Adrenal gland (tissue), 12 donors: ENCODE results near the gene CNTN4. TPM values are rescaled to one million over a fixed set of nuclear protein-coding genes. Genes with fewer than 3 reads are reported as not detected.

Source experiments
- DNase-seq, 7 donors: peaks; one replicate each; pipeline ENCODE4 v3.0.0-alpha.2; 2019 to 2020
- H3K27ac ChIP-seq, 5 donors: fragments of 200-600 bp; sonication (generic) in 4 of 5; 1 replicate in 3 of 5; 2 replicates in 2 of 5; pipeline versions ENCODE4 v1.5.1 to v1.8.0; 2016 to 2020; ENCODE audit warnings: mild to moderate bottlenecking in 1 of 5
- H3K27me3 ChIP-seq: fragments of 200-600 bp; 2 replicates; pipeline ENCODE4 v1.8.0; 2021
- H3K36me3 ChIP-seq, 2 donors: fragments of 200-600 bp; replicated peaks in 1 of 2; 1 replicate in 1 of 2; 2 replicates in 1 of 2; pipeline versions ENCODE4 v1.5.1 to v1.8.0; 2018 to 2022
- H3K4me1 ChIP-seq, 2 donors: fragments of 200-600 bp; replicated peaks in 1 of 2; 1 replicate in 1 of 2; 2 replicates in 1 of 2; pipeline versions ENCODE4 v1.5.1 to v1.8.0; 2018 to 2021
- H3K4me3 ChIP-seq, 4 donors: fragments of 200-600 bp; sonication (generic) in 3 of 4; one replicate each; pipeline ENCODE4 v1.5.1; 2016 to 2018
- H3K9me3 ChIP-seq, 3 donors: fragments of 200-600 bp; sonication (generic) in 1 of 3; replicated peaks in 1 of 3; 1 replicate in 2 of 3; 2 replicates in 1 of 3; pipeline versions ENCODE4 v1.5.1 to v1.8.0; 2016 to 2021
- POLR2A ChIP-seq, 2 donors: fragments of 450-650 bp; IDR thresholded peaks; one replicate each; pipeline ENCODE4 v1.6.1; 2017; ENCODE audit warnings: antibody characterized with exemption in 2 of 2, mild to moderate bottlenecking in 2 of 2, moderate library complexity in 1 of 2
- WGBS, 4 donors: extraction: QIAGEN DNeasy Blood & Tissue Kit in 2 of 4; methylation state at CpG; one replicate each; pipeline versions ENCODE4 v1.1.5 to v1.1.7; 2013 to 2017; 5-methylcytosine and 5-hydroxymethylcytosine counted together
- intact Hi-C, 2 donors: fragments of 100-400 bp; cut with DNase I; formaldehyde crosslinking; loops; one replicate each; pipeline versions ENCODE4 v1.14.1 to v1.15.0; 2022 to 2023
- polyA plus RNA-seq, 3 donors: library from polyadenylated mRNA; stranded (reverse); fragments of 200-250 nt in 2 of 3; fragments of 350-450 nt in 1 of 3; fragmentation: Illumina TruSeq in 1 of 3; extraction: RNeasy Lipid Tissue Mini Kit (QIAGEN cat#74804) in 1 of 3; gene quantifications; one replicate each; pipeline ENCODE4 v1.2.3, GENCODE V29; 2013 to 2014
- total RNA-seq, 9 donors: library from RNA; depleted of rRNA in 4 of 9; stranded (reverse); fragments of >200 nt in 4 of 9; fragments of 120-200 nt in 1 of 9; fragmentation: NEBNext Ultra II Directional in 1 of 9; extraction: Animal tissue kit (Norgen Biotek cat#: 25700) in 1 of 9; gene quantifications; one replicate each; pipeline versions ENCODE4 v1.1.0 to v1.2.4, GENCODE V29; 2013 to 2023
- TF ChIP-seq, protein P1 (sequence below), 6 experiments: fragments of 450-650 bp in 4 of 6; fragments of 200-600 bp in 2 of 6; sonication (generic) in 1 of 6; IDR thresholded peaks; 1 replicate in 5 of 6; 2 replicates in 1 of 6; pipeline versions ENCODE4 v1.5.1 to v1.8.0; 2016 to 2021; ENCODE audit warnings: antibody characterized with exemption in 6 of 6, mild to moderate bottlenecking in 2 of 6, moderate library complexity in 1 of 6
- donor health status: healthy with polysubstance abuse.
- donor health status: Bipolar disorder and iron deficiency.
- donor health status: DM: yes; HTN: yes; CAD: no.
- donor health status: DM: no; HTN: no; CAD: no.
- donor health status: DM: no; HTN: no; CAD: no.
- donor health status: DM: yes; HTN: yes; CAD: no.

Gene CNTN4
- total and polyA plus RNA-seq, 12 donors = 0.17 to 9.2 (median 1.6) TPM

- Histone ChIP-seq H3K27ac (no peak overlapping the region), H3K4me1 (no peaks in the 10 kb centered on the region), H3K9me3 (no peaks in the 10 kb centered on the region), H3K27me3 (no peaks in the 10 kb centered on the region), H3K36me3 (no peaks in the 10 kb centered on the region), H3K4me3 (no peak overlapping the region)
- intact Hi-C loops = no loop called here
- DNase-seq = no peak
- TF ChIP-seq, protein P1, sequence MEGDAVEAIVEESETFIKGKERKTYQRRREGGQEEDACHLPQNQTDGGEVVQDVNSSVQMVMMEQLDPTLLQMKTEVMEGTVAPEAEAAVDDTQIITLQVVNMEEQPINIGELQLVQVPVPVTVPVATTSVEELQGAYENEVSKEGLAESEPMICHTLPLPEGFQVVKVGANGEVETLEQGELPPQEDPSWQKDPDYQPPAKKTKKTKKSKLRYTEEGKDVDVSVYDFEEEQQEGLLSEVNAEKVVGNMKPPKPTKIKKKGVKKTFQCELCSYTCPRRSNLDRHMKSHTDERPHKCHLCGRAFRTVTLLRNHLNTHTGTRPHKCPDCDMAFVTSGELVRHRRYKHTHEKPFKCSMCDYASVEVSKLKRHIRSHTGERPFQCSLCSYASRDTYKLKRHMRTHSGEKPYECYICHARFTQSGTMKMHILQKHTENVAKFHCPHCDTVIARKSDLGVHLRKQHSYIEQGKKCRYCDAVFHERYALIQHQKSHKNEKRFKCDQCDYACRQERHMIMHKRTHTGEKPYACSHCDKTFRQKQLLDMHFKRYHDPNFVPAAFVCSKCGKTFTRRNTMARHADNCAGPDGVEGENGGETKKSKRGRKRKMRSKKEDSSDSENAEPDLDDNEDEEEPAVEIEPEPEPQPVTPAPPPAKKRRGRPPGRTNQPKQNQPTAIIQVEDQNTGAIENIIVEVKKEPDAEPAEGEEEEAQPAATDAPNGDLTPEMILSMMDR (IDR thresholded peaks at IDR 0.05) = no peak
- no peak for TF ChIP-seq POLR2A (IDR thresholded peaks at IDR 0.05)
- WGBS, 4 donors = 50 to 63% (median 56%) methylated on average over 2 of the region's 2 CpGs
These were observed 292.4 kb downstream of the CNTN4 start for GRCh38 chr3:2390926-2391532.

- Histone ChIP-seq H3K27me3 (no peaks in the 10 kb centered on the region), H3K36me3 (no peaks in the 10 kb centered on the region), H3K9me3 (no peaks in the 10 kb centered on the region), H3K4me3 (no peak overlapping the region), H3K27ac (no peak overlapping the region), H3K4me1 (no peaks in the 10 kb centered on the region)
- DNase-seq = no peak
- WGBS, 4 donors = 68 to 71% (median 71%) methylated on average over 4 of the region's 4 CpGs
- intact Hi-C loops = no loop called here
- no peak for TF ChIP-seq POLR2A (IDR thresholded peaks at IDR 0.05)
- TF ChIP-seq, protein P1 (IDR thresholded peaks at IDR 0.05) = no peak
These were observed 293.2 kb downstream of the CNTN4 start for GRCh38 chr3:2391896-2392295.

DNA sequence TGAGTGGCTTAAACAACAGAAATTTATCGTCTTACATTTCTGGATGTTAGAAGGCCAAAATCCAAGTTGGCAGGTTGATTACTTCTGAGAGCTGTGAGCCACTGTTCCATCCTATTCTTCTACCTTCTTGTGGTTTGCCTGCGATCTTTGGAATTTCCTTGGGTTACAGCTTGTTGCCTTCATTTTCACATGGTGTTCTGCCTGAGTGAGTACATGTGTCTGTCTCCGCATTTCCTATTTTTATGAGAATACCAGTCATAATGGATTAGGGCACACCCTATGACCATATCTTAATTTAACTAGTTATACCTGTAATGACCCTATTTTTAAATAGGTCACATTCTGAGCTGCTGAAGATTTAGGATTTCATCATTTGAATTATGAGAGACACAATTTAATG is 294.3 kb downstream of the CNTN4 start:
- H3K4me1 ChIP-seq = no peaks in the 10 kb centered on the region
- no peak for TF ChIP-seq POLR2A (IDR thresholded peaks at IDR 0.05)
- TF ChIP-seq, protein P1 (IDR thresholded peaks at IDR 0.05) = no peak
- no peaks in the 10 kb centered on the region for H3K27me3 ChIP-seq
- no peaks in the 10 kb centered on the region for H3K9me3 ChIP-seq
- no peak for DNase-seq
- H3K4me3 ChIP-seq = no peak overlapping the region
- no peaks in the 10 kb centered on the region for H3K36me3 ChIP-seq
- intact Hi-C loops = no loop called here
- 80 to 85% (median 82%) methylated on average over 3 of the region's 3 CpGs for WGBS, 4 donors
- H3K27ac ChIP-seq = no peak overlapping the region

- H3K36me3 ChIP-seq = no peaks in the 10 kb centered on the region
- WGBS, 4 donors = 64 to 93% (median 72%) methylated on average over 1 of the region's 1 CpG
- no peaks in the 10 kb centered on the region for H3K9me3 ChIP-seq
- intact Hi-C loops = no loop called here
- no peak overlapping the region for H3K4me3 ChIP-seq
- no peak for TF ChIP-seq POLR2A (IDR thresholded peaks at IDR 0.05)
- TF ChIP-seq, protein P1 (IDR thresholded peaks at IDR 0.05) = no peak
- DNase-seq = no peak
- no peaks in the 10 kb centered on the region for H3K27me3 ChIP-seq
- H3K27ac ChIP-seq = no peak overlapping the region
- no peaks in the 10 kb centered on the region for H3K4me1 ChIP-seq
These were observed 316.4 kb downstream of the CNTN4 start for GRCh38 chr3:2415083-2415482.
